ENCODE results near the gene FCRL1. TPM values are rescaled to one million over a fixed set of nuclear protein-coding genes. Genes with fewer than 3 reads are reported as not detected.

The FCRL1 gene
- polyA plus RNA-seq (2012; rRNA removed) = not detected in 2 replicates
- not detected in 2 replicates for polyA plus RNA-seq (2012; cell fraction: cytosol; rRNA removed)
- not detected in 2 replicates for polyA plus RNA-seq (2012; cell fraction: nucleus; rRNA removed)

DNA sequence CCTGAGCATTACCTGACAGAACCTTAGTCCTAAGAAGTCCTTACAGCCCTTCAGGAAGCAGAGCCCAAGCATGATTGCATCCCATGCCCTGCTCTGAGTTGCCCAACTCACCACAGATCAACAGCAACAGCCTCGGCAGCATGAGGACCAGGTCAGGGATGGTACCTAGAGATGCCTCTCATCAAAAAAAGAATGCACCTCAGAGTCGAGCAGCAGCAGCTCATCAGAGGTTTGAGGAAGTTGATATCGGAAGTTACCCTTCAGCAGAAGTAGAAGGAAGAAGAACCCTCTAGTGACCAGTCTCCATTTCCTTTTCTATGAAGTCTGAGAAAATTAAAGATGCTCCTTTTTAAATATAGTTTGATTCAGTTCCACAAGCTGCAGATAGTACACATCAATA, at the start of gene FCRL1:
Gene FCRL1 (minus strand): TSS at position 225 of the 400 bp plus-strand sequence. CDS start 83 bp downstream, at position 142.
- Histone ChIP-seq H3K36me3 (replicated peaks in 1 of 2; ENCODE audit: control insufficient read depth in 1 of 2, insufficient read depth in 2 of 2, low read length in 1 of 2) (no peaks in the 10 kb centered on the region), H4K20me1 (ENCODE audit: insufficient read depth) (no peaks in the 10 kb centered on the region), H3K9me3 (no peaks in the 10 kb centered on the region; the same call in 1 of the 2 replicates), H3F3A (replicated peaks; ENCODE audit: insufficient read depth) (no peaks in the 10 kb centered on the region), H3K27me3 (ENCODE audit: insufficient read depth) (no peaks in the 10 kb centered on the region), H2AFZ (ENCODE audit: low read depth) (no peak within 1 kb of the TSS), H3K4me1 (ENCODE audit: control insufficient read depth in 1 of 2, insufficient read depth in 2 of 2, low read depth in 1 of 2, low read length in 1 of 2) (no peaks in the 10 kb centered on the region), H3K4me3 (ENCODE audit: low read depth in 2 of 2, low read length in 1 of 2) (no peak within 1 kb of the TSS), H3K4me2 (no peak within 1 kb of the TSS), H3K27ac (ENCODE audit: low read depth in 2 of 2, low read length in 1 of 2) (no peak within 1 kb of the TSS), H3K9me2 (no peaks in the 10 kb centered on the region), H3K9ac (no peak within 1 kb of the TSS), H3K79me2 (ENCODE audit: insufficient read depth) (no peaks in the 10 kb centered on the region)
- 0% methylated on average over 2 of the region's 3 CpGs for WGBS (ENCODE audit: low lambda C conversion rate)
- POLR2A ChIA-PET = no interaction called here
- CTCF ChIA-PET = no interaction called here
- no peak for TF ChIP-seq RXRA (IDR thresholded peaks at IDR 0.05; ENCODE audit: borderline replicate concordance, low read depth)
- no peak for TF ChIP-seq JUND (IDR thresholded peaks at IDR 0.05)
- no peak for TF ChIP-seq FOSL2 (IDR thresholded peaks at IDR 0.05; ENCODE audit: borderline replicate concordance, low read depth)
- no peak for TF ChIP-seq FOXM1 (IDR thresholded peaks at IDR 0.05; ENCODE audit: low read depth)
- no peak for TF ChIP-seq CTCF (IDR thresholded peaks at IDR 0.05)
- no peak for TF ChIP-seq RAD21 (IDR thresholded peaks at IDR 0.05; ENCODE audit: low read length)
- no peak for TF ChIP-seq USF2 (IDR thresholded peaks at IDR 0.05; ENCODE audit: borderline replicate concordance, low read depth, low read length)
- no peak for TF ChIP-seq MEF2A (IDR thresholded peaks at IDR 0.05; ENCODE audit: borderline replicate concordance, low read depth)
- no peak for TF ChIP-seq TEAD4 (IDR thresholded peaks at IDR 0.05; ENCODE audit: borderline replicate concordance, insufficient read depth)
- no peak for TF ChIP-seq GATA2 (CRISPR knock-in tag; IDR thresholded peaks at IDR 0.05)
- TF ChIP-seq MXI1 (IDR thresholded peaks at IDR 0.05; ENCODE audit: low read depth, low read length) = no peak
- TF ChIP-seq TCF12 (IDR thresholded peaks at IDR 0.05) = no peak
- no peak for TF ChIP-seq RFX5 (IDR thresholded peaks at IDR 0.05; ENCODE audit: low read length)
- TF ChIP-seq POLR2AphosphoS5 (IDR thresholded peaks at IDR 0.05; ENCODE audit: low read depth, low read length) = no peak
- no peak for DNase-seq

GRCh38 chr1:157868654-157869053, 48.7 kb upstream of the FCRL1 start:
- 0% methylated on average over 1 of the region's 1 CpG for WGBS (ENCODE audit: low lambda C conversion rate)
- no peak overlapping the region for H3K27ac ChIP-seq (ENCODE audit: low read depth in 2 of 2, low read length in 1 of 2)
- no peaks in the 10 kb centered on the region for H3K79me2 ChIP-seq (ENCODE audit: insufficient read depth)
- no peak overlapping the region for H3K4me2 ChIP-seq
- peaks cover 22% of the 10 kb centered on the region for H3K27me3 ChIP-seq (ENCODE audit: insufficient read depth)
- DNase-seq = no peak
- no peak overlapping the region for H2AFZ ChIP-seq (ENCODE audit: low read depth)
- POLR2A ChIA-PET = no interaction called here
- H4K20me1 ChIP-seq (ENCODE audit: insufficient read depth) = no peaks in the 10 kb centered on the region
- H3F3A ChIP-seq (replicated peaks; ENCODE audit: insufficient read depth) = no peaks in the 10 kb centered on the region
- CTCF ChIA-PET = no interaction called here
- no peaks in the 10 kb centered on the region for H3K9me3 ChIP-seq
- no peaks in the 10 kb centered on the region for H3K4me1 ChIP-seq (ENCODE audit: control insufficient read depth in 1 of 2, insufficient read depth in 2 of 2, low read depth in 1 of 2, low read length in 1 of 2)
- H3K9ac ChIP-seq = no peak overlapping the region
- no peaks in the 10 kb centered on the region for H3K9me2 ChIP-seq
- no peaks in the 10 kb centered on the region for H3K36me3 ChIP-seq (replicated peaks in 1 of 2; ENCODE audit: control insufficient read depth in 1 of 2, insufficient read depth in 2 of 2, low read length in 1 of 2)
- H3K4me3 ChIP-seq (ENCODE audit: low read depth in 2 of 2, low read length in 1 of 2) = no peak overlapping the region
- TF ChIP-seq RXRA (IDR thresholded peaks at IDR 0.05; ENCODE audit: borderline replicate concordance, low read depth) (no peak), MEF2A (IDR thresholded peaks at IDR 0.05; ENCODE audit: borderline replicate concordance, low read depth) (no peak), SMC3 (IDR thresholded peaks at IDR 0.05; ENCODE audit: low read depth, low read length) (no peak), NFIC (IDR thresholded peaks at IDR 0.05; ENCODE audit: borderline replicate concordance) (no peak), EP300 (IDR thresholded peaks at IDR 0.05; ENCODE audit: borderline replicate concordance in 1 of 2, low read depth in 1 of 2, low read length in 1 of 2) (no peak)
- TF ChIP-seq, protein P1, sequence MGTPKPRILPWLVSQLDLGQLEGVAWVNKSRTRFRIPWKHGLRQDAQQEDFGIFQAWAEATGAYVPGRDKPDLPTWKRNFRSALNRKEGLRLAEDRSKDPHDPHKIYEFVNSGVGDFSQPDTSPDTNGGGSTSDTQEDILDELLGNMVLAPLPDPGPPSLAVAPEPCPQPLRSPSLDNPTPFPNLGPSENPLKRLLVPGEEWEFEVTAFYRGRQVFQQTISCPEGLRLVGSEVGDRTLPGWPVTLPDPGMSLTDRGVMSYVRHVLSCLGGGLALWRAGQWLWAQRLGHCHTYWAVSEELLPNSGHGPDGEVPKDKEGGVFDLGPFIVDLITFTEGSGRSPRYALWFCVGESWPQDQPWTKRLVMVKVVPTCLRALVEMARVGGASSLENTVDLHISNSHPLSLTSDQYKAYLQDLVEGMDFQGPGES (IDR thresholded peaks at IDR 0.05; ENCODE audit: low read depth, low read length) = no peak
- TF ChIP-seq, protein P2, sequence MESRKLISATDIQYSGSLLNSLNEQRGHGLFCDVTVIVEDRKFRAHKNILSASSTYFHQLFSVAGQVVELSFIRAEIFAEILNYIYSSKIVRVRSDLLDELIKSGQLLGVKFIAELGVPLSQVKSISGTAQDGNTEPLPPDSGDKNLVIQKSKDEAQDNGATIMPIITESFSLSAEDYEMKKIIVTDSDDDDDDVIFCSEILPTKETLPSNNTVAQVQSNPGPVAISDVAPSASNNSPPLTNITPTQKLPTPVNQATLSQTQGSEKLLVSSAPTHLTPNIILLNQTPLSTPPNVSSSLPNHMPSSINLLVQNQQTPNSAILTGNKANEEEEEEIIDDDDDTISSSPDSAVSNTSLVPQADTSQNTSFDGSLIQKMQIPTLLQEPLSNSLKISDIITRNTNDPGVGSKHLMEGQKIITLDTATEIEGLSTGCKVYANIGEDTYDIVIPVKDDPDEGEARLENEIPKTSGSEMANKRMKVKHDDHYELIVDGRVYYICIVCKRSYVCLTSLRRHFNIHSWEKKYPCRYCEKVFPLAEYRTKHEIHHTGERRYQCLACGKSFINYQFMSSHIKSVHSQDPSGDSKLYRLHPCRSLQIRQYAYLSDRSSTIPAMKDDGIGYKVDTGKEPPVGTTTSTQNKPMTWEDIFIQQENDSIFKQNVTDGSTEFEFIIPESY (IDR thresholded peaks at IDR 0.05; ENCODE audit: borderline replicate concordance, low read depth) = no peak
